Suprapubic skin (tissue), 4 donors: ENCODE results near the gene NARS2. TPM values are rescaled to one million over a fixed set of nuclear protein-coding genes. Genes with fewer than 3 reads are reported as not detected.

ENCODE experiments used
- DNase-seq, 2 donors: peaks; one replicate each; pipeline ENCODE4 v3.0.0-alpha.2; 2019; ENCODE audit warnings: low spot score in 2 of 2
- H3K27ac ChIP-seq: fragments of 200-600 bp; sonication (generic); one replicate; pipeline ENCODE4 v1.5.1; 2019
- H3K27me3 ChIP-seq: fragments of 200-600 bp; sonication (generic); one replicate; pipeline ENCODE4 v1.5.1; 2019
- H3K36me3 ChIP-seq: fragments of 200-600 bp; sonication (generic); one replicate; pipeline ENCODE4 v1.5.1; 2019
- H3K4me1 ChIP-seq: fragments of 200-600 bp; sonication (generic); one replicate; pipeline ENCODE4 v1.5.1; 2019
- H3K4me3 ChIP-seq: fragments of 200-600 bp; sonication (generic); one replicate; pipeline ENCODE4 v1.5.1; 2019; ENCODE audit warnings: mild to moderate bottlenecking
- H3K9me3 ChIP-seq: fragments of 200-600 bp; sonication (generic); one replicate; pipeline ENCODE4 v1.5.1; 2019
- CTCF ChIP-seq, 2 donors: fragments of 200-600 bp in 1 of 2; fragments of 450-650 bp in 1 of 2; sonication (generic) in 1 of 2; IDR thresholded peaks; one replicate each; pipeline ENCODE4 v1.5.1; 2016 to 2019; ENCODE audit warnings: antibody characterized with exemption in 2 of 2, mild to moderate bottlenecking in 1 of 2, moderate library complexity in 1 of 2
- EP300 ChIP-seq: sonication (generic); formaldehyde crosslinking; IDR thresholded peaks from one replicate; pipeline ENCODE4 v1.6.1; 2017; ENCODE audit warnings: antibody characterized with exemption
- POLR2A ChIP-seq, 2 donors: fragments of 450-650 bp; IDR thresholded peaks; one replicate each; pipeline ENCODE4 v1.6.1; 2017; ENCODE audit warnings: antibody characterized with exemption in 2 of 2, mild to moderate bottlenecking in 2 of 2, moderate library complexity in 2 of 2
- POLR2AphosphoS5 ChIP-seq, 3 donors: sonication (generic); formaldehyde crosslinking; IDR thresholded peaks; one replicate each; pipeline ENCODE4 v1.6.1; 2017; ENCODE audit warnings: antibody characterized with exemption in 3 of 3
- WGBS: methylation state at CpG from one replicate; pipeline ENCODE4 v1.1.5; 2018; 5-methylcytosine and 5-hydroxymethylcytosine counted together
- total RNA-seq, 4 donors: library from RNA; depleted of rRNA; stranded (reverse); fragments of >200 nt; gene quantifications; one replicate each; pipeline ENCODE4 v1.1.0, GENCODE V29; 2016

NARS2 gene
- total RNA-seq, 4 donors from 2014 or later = 10.9 to 14.7 (median 14.7) TPM

- 97% methylated on average over 6 of the region's 6 CpGs for whole genome bisulfite sequencing
Measured at GRCh38 chr11:78536933-78537332, 37.7 kb downstream of the NARS2 start.

GRCh38 chr11:78535920-78536319 is 38.7 kb downstream of the NARS2 start:
- 97% methylated on average over 2 of the region's 2 CpGs for WGBS
- Histone ChIP-seq H3K4me3 (no peak overlapping the region), H3K36me3 (peaks cover 3% of the 10 kb centered on the region), H3K27ac (no peak overlapping the region), H3K9me3 (no peaks in the 10 kb centered on the region), H3K4me1 (no peaks in the 10 kb centered on the region), H3K27me3 (no peaks in the 10 kb centered on the region)
- no peak for DNase-seq
- TF ChIP-seq EP300 (no peak), POLR2A (IDR thresholded peaks at IDR 0.05) (no peak), POLR2AphosphoS5 (IDR thresholded peaks at IDR 0.05) (no peak), CTCF (IDR thresholded peaks at IDR 0.05) (no peak)

More at GRCh38 chr11:78536933-78537332, 37.7 kb downstream of the NARS2 start:
- H3K27ac ChIP-seq = no peak overlapping the region
- peaks cover 3% of the 10 kb centered on the region for H3K36me3 ChIP-seq
- H3K4me1 ChIP-seq = no peaks in the 10 kb centered on the region
- no peak overlapping the region for H3K4me3 ChIP-seq
- no peaks in the 10 kb centered on the region for H3K9me3 ChIP-seq
- no peak for DNase-seq
- H3K27me3 ChIP-seq = no peaks in the 10 kb centered on the region
- TF ChIP-seq POLR2A (IDR thresholded peaks at IDR 0.05) (no peak), EP300 (no peak), POLR2AphosphoS5 (IDR thresholded peaks at IDR 0.05) (no peak), CTCF (IDR thresholded peaks at IDR 0.05) (no peak)

- peaks cover 3% of the 10 kb centered on the region for H3K36me3 ChIP-seq
- H3K4me1 ChIP-seq = no peaks in the 10 kb centered on the region
- no peak for DNase-seq
- no peak overlapping the region for H3K4me3 ChIP-seq
- WGBS = 97% methylated on average over 3 of the region's 3 CpGs
- H3K9me3 ChIP-seq = no peaks in the 10 kb centered on the region
- no peaks in the 10 kb centered on the region for H3K27me3 ChIP-seq
- TF ChIP-seq POLR2A (IDR thresholded peaks at IDR 0.05) = no peak
- TF ChIP-seq POLR2AphosphoS5 (IDR thresholded peaks at IDR 0.05) = no peak
- TF ChIP-seq CTCF (IDR thresholded peaks at IDR 0.05) = no peak
- TF ChIP-seq EP300 = no peak
- H3K27ac ChIP-seq = no peak overlapping the region
Measured at GRCh38 chr11:78535027-78535426, 39.6 kb downstream of the NARS2 start.

- Histone ChIP-seq H3K36me3 (peaks cover 3% of the 10 kb centered on the region), H3K4me3 (no peak overlapping the region), H3K4me1 (no peaks in the 10 kb centered on the region), H3K27ac (no peak overlapping the region), H3K9me3 (no peaks in the 10 kb centered on the region), H3K27me3 (no peaks in the 10 kb centered on the region)
- TF ChIP-seq EP300 = no peak
- TF ChIP-seq CTCF (IDR thresholded peaks at IDR 0.05) = no peak
- TF ChIP-seq POLR2A (IDR thresholded peaks at IDR 0.05) = no peak
- no peak for TF ChIP-seq POLR2AphosphoS5 (IDR thresholded peaks at IDR 0.05)
- DNase-seq = no peak
Measured at GRCh38 chr11:78533399-78533798, 41.3 kb downstream of the NARS2 start.

GRCh38 chr11:78532991-78533390 is 41.7 kb downstream of the NARS2 start:
- Histone ChIP-seq H3K4me3 (no peak overlapping the region), H3K27me3 (no peaks in the 10 kb centered on the region), H3K36me3 (peaks cover 3% of the 10 kb centered on the region), H3K27ac (no peak overlapping the region), H3K9me3 (no peaks in the 10 kb centered on the region), H3K4me1 (no peaks in the 10 kb centered on the region)
- WGBS = 81% methylated on average over 3 of the region's 3 CpGs
- DNase-seq = no peak
- TF ChIP-seq POLR2A (IDR thresholded peaks at IDR 0.05) (no peak), CTCF (IDR thresholded peaks at IDR 0.05) (no peak), EP300 (no peak), POLR2AphosphoS5 (IDR thresholded peaks at IDR 0.05) (no peak)
